Measurements from ENCODE around the gene INPP5A. TPM values are rescaled to one million over a fixed set of nuclear protein-coding genes. Genes with fewer than 3 reads are reported as not detected.

INPP5A gene
- total RNA-seq, 1 experiment from 2014 or later, result 12.3 TPM

- no peaks in the 10 kb centered on the region for H4K20me1 ChIP-seq (ENCODE audit: insufficient read depth)
- H3K9me3 ChIP-seq (ENCODE audit: control insufficient read depth in 1 of 2, insufficient read depth in 1 of 2, low read depth in 1 of 2, low read length in 2 of 2), result no peaks in the 10 kb centered on the region
- no peak for DNase-seq (ENCODE audit: low read depth, low spot score)
- BruUV-seq (replicated peaks), result no TSS peak
- no peaks in the 10 kb centered on the region for H3K36me3 ChIP-seq (ENCODE audit: control insufficient read depth in 1 of 2, insufficient read depth in 2 of 2, low read length in 2 of 2)
- H3K9ac ChIP-seq (ENCODE audit: low read length), result no peak overlapping the region
- POLR2A ChIA-PET, result no interaction called here
- H3K4me1 ChIP-seq (ENCODE audit: control insufficient read depth in 1 of 2, insufficient read depth in 2 of 2, low read length in 2 of 2), result no peaks in the 10 kb centered on the region
- intact Hi-C loops (cut with micrococcal nuclease), result no loop called here
- no peak overlapping the region for H3K4me2 ChIP-seq (ENCODE audit: low read length)
- H3K27ac ChIP-seq (ENCODE audit: low read depth, low read length), result no peak overlapping the region
- no peak for TF ChIP-seq SIN3A (IDR thresholded peaks at IDR 0.05; ENCODE audit: low read depth)
- no peak for TF ChIP-seq EGR1 (IDR thresholded peaks at IDR 0.05; ENCODE audit: low read depth)
- TF ChIP-seq CTCF (IDR thresholded peaks at IDR 0.05 in 2 of 3, conservative IDR thresholded peaks at IDR 0.05 in 1 of 3; ENCODE audit: borderline replicate concordance in 1 of 3, insufficient read depth in 1 of 3, low read depth in 2 of 3, low read length in 2 of 3), result no peak
- no peak for TF ChIP-seq EZH2phosphoT487 (IDR thresholded peaks at IDR 0.05; ENCODE audit: borderline replicate concordance)
- no peak for TF ChIP-seq TCF7L2 (IDR thresholded peaks at IDR 0.05; ENCODE audit: borderline replicate concordance, extremely low read depth, insufficient read depth, insufficient read length)
- TF ChIP-seq ZFX (IDR thresholded peaks at IDR 0.05), result no peak
- no peak for TF ChIP-seq ZBTB33 (IDR thresholded peaks at IDR 0.05; ENCODE audit: extremely low read depth, insufficient replicate concordance, low read length)
- TF ChIP-seq YY1 (IDR thresholded peaks at IDR 0.05; ENCODE audit: extremely low read depth, insufficient replicate concordance, low read depth, low read length), result no peak
- TF ChIP-seq EZH2 (IDR thresholded peaks at IDR 0.05), result no peak
- no peak for TF ChIP-seq SP1 (IDR thresholded peaks at IDR 0.05; ENCODE audit: low read depth)
- no peak for TF ChIP-seq JUND (IDR thresholded peaks at IDR 0.05)
- TF ChIP-seq RAD21 (IDR thresholded peaks at IDR 0.05; ENCODE audit: low read depth), result no peak
- TF ChIP-seq CBX3 (IDR thresholded peaks at IDR 0.05; ENCODE audit: low read depth), result no peak
- TF ChIP-seq POLR2AphosphoS5 (IDR thresholded peaks at IDR 0.05; ENCODE audit: low read depth, low read length), result no peak
- TF ChIP-seq REST (IDR thresholded peaks at IDR 0.05; ENCODE audit: low read depth), result no peak
- TF ChIP-seq SRF (IDR thresholded peaks at IDR 0.05; ENCODE audit: low read depth), result no peak
- TF ChIP-seq CEBPB (IDR thresholded peaks at IDR 0.05; ENCODE audit: low read depth), result no peak
- no peak for TF ChIP-seq ZNF274 (IDR thresholded peaks at IDR 0.05; ENCODE audit: low read depth, low read length)
- no peak for TF ChIP-seq ATF3 (IDR thresholded peaks at IDR 0.05)
- TF ChIP-seq FOSL1 (IDR thresholded peaks at IDR 0.05; ENCODE audit: low read depth), result no peak
- ATAC-seq, result no peak
- no peaks in the 10 kb centered on the region for H3K79me2 ChIP-seq (ENCODE audit: insufficient read depth, low read length)
- no peak overlapping the region for H2AFZ ChIP-seq (ENCODE audit: low read depth, low read length, poor library complexity, severe bottlenecking)
- no peak overlapping the region for H3K4me3 ChIP-seq (replicated peaks in 1 of 2; ENCODE audit: low read depth in 1 of 2, low read length in 2 of 2)
- H3K27me3 ChIP-seq (ENCODE audit: insufficient read depth, low read length), result no peaks in the 10 kb centered on the region
- CTCF ChIA-PET, result no interaction called here
- H3K9me2 ChIP-seq (ENCODE audit: insufficient read depth), result no peaks in the 10 kb centered on the region
- RAD21 ChIA-PET (ENCODE audit: low non-redundant PET in 1 of 2, low total read pairs in 2 of 2, uncharacterized antibody in 2 of 2, unreplicated experiment in 2 of 2), result no interaction called here
Measured at GRCh38 chr10:132652936-132653590, 115.5 kb downstream of the INPP5A start.
